GM18502 (cell line): ENCODE data around the gene PLEKHM1.
"Not testable (repeated sequence)": the region's sequence is repeated elsewhere in the genome, so short reads cannot be mapped to it uniquely, and the experiment has no call there.

Experiments used
- ATAC-seq: cut with Tn5 transposase; IDR thresholded peaks from one replicate; pipeline ENCODE4 v1.9.1; 2021; ENCODE audit warnings: mild to moderate bottlenecking; ENCODE audit not compliant: unreplicated experiment, poor library complexity

The PLEKHM1 gene

GRCh38 chr17:45468293-45469203, 22.0 kb downstream of the PLEKHM1 start:
- not testable (repeated sequence) for ATAC-seq

GRCh38 chr17:45461524-45462327, 28.8 kb downstream of the PLEKHM1 start:
- peak; percentile 87 for ATAC-seq

GRCh38 chr17:45460422-45460821, 30.1 kb downstream of the PLEKHM1 start:
- ATAC-seq: not testable (repeated sequence)

GRCh38 chr17:45454341-45454740, 36.2 kb downstream of the PLEKHM1 start:
- ATAC-seq: not testable (repeated sequence)

- not testable (repeated sequence) for ATAC-seq
Measured at GRCh38 chr17:45453731-45454130, 36.8 kb downstream of the PLEKHM1 start.

GRCh38 chr17:45453225-45453534, 37.3 kb downstream of the PLEKHM1 start:
- not testable (repeated sequence) for ATAC-seq

- not testable (repeated sequence) for ATAC-seq
Measured at GRCh38 chr17:45452329-45453224, 37.9 kb downstream of the PLEKHM1 start.

GRCh38 chr17:45451660-45452059, 38.9 kb downstream of the PLEKHM1 start:
- ATAC-seq: not testable (repeated sequence)

- no peak for ATAC-seq
Measured at GRCh38 chr17:45451131-45451530, 39.4 kb downstream of the PLEKHM1 start.

GRCh38 chr17:45449708-45450329, 40.7 kb downstream of the PLEKHM1 start:
- not testable (repeated sequence) for ATAC-seq

GRCh38 chr17:45449260-45449659, 41.3 kb downstream of the PLEKHM1 start:
- not testable (repeated sequence) for ATAC-seq

GRCh38 chr17:45448483-45448882, 42.0 kb downstream of the PLEKHM1 start:
- ATAC-seq: not testable (repeated sequence)

GRCh38 chr17:45448066-45448465, 42.5 kb downstream of the PLEKHM1 start:
- ATAC-seq: not testable (repeated sequence)

GRCh38 chr17:45447650-45448049, 42.9 kb downstream of the PLEKHM1 start:
- ATAC-seq: not testable (repeated sequence)

GRCh38 chr17:45446872-45447625, 43.5 kb downstream of the PLEKHM1 start:
- not testable (repeated sequence) for ATAC-seq

GRCh38 chr17:45445901-45446743, 44.4 kb downstream of the PLEKHM1 start:
- ATAC-seq: peak; percentile 48

GRCh38 chr17:45444856-45445820, 45.4 kb downstream of the PLEKHM1 start:
- not testable (repeated sequence) for ATAC-seq
